NCI-H2196 treated with DMSO at 0.1 percent for 48 hours (cell line): ENCODE data around the gene OPRL1.

Source experiments
- DNase-seq: peaks from one replicate; lab custom pipeline; 2025; ENCODE audit not compliant: unreplicated experiment; lab: John Stamatoyannopoulos, UW

Gene OPRL1

GRCh38 chr20:64042054-64042781 is 37.7 kb upstream of the OPRL1 start:
- DNase-seq: no peak

GRCh38 chr20:64043768-64044167 is 36.1 kb upstream of the OPRL1 start:
- DNase-seq: no peak

- DNase-seq: no peak
Measured at GRCh38 chr20:64044484-64045247, 35.2 kb upstream of the OPRL1 start.

- DNase-seq: no peak
Measured at GRCh38 chr20:64045346-64046011, 34.4 kb upstream of the OPRL1 start.

GRCh38 chr20:64047046-64047389 is 32.9 kb upstream of the OPRL1 start:
- DNase-seq: no peak

GRCh38 chr20:64047968-64048401 is 31.9 kb upstream of the OPRL1 start:
- DNase-seq: no peak

- no peak for DNase-seq
Measured at GRCh38 chr20:64048402-64049044, 31.4 kb upstream of the OPRL1 start.

GRCh38 chr20:64049060-64049877 is 30.6 kb upstream of the OPRL1 start, which contains the start of gene SOX18:
SOX18 (minus strand) TSS chr20:64049639; CDS start chr20:64049516, 123 bp downstream.
- DNase-seq: no peak

GRCh38 chr20:64049878-64050260 is 30.0 kb upstream of the OPRL1 start:
- DNase-seq: no peak

GRCh38 chr20:64050261-64051032 is 29.4 kb upstream of the OPRL1 start:
- DNase-seq: no peak

- no peak for DNase-seq
Measured at GRCh38 chr20:64051033-64051452, 28.8 kb upstream of the OPRL1 start.

GRCh38 chr20:64051561-64052325 is 28.1 kb upstream of the OPRL1 start:
- DNase-seq: no peak

- DNase-seq: no peak
Measured at GRCh38 chr20:64052326-64052722, 27.6 kb upstream of the OPRL1 start.

- no peak for DNase-seq
Measured at GRCh38 chr20:64052987-64053840, 26.7 kb upstream of the OPRL1 start.

- DNase-seq: no peak
Measured at GRCh38 chr20:64053841-64054661, 25.8 kb upstream of the OPRL1 start.

GRCh38 chr20:64055396-64055892 is 24.4 kb upstream of the OPRL1 start:
- DNase-seq: no peak
